HEK293 (cell line): ENCODE data around the gene KLF4.

Experiments
- CTCF ChIA-PET: fragments of 350-600 bp; formaldehyde crosslinking; extraction: SDS; loops from one replicate; lab custom pipeline; 2021; ENCODE audit warnings: antibody characterized with exemption; lab: Yijun Ruan, JAX
- POLR2A ChIA-PET: fragments of 300-600 bp; formaldehyde crosslinking; extraction: SDS; loops from one replicate; lab custom pipeline; 2020; ENCODE audit warnings: antibody characterized with exemption, inconsistent platforms; lab: Yijun Ruan, JAX
- H3K27ac ChIP-seq: fragments of 200-500 bp; sonication (Bioruptor generic); 2 replicates; pipeline ENCODE4 v1.5.1; 2014; ENCODE audit warnings: low read depth, low read length, control low read depth, inconsistent platforms; ENCODE audit errors: extremely low read depth
- H3K36me3 ChIP-seq, 2 experiments: fragments of 200-500 bp in 1 of 2; sonication (Bioruptor generic) in 1 of 2; 1 replicate in 1 of 2; 2 replicates in 1 of 2; pipeline ENCODE4 v1.5.1; 2014 to 2017; ENCODE audit warnings: inconsistent platforms in 2 of 2, low read length in 2 of 2; ENCODE audit not compliant: control insufficient read depth in 2 of 2, insufficient read depth in 1 of 2
- H3K4me1 ChIP-seq: fragments of 200-500 bp; sonication (Bioruptor generic); 2 replicates; pipeline ENCODE4 v1.5.1; 2014; ENCODE audit warnings: mild to moderate bottlenecking, low read length, inconsistent platforms; ENCODE audit not compliant: control insufficient read depth, insufficient read depth
- H3K4me3 ChIP-seq: 2 replicates; pipeline ENCODE4 v1.5.1; 2011; ENCODE audit warnings: low read depth, mild to moderate bottlenecking, control low read depth, low read length, moderate library complexity
- H3K9me3 ChIP-seq: fragments of 200-500 bp; sonication (Bioruptor generic); 2 replicates; pipeline ENCODE4 v1.5.1; 2014; ENCODE audit warnings: low read depth, low read length, inconsistent platforms; ENCODE audit not compliant: control insufficient read depth, insufficient read depth
- BCL11A ChIP-seq: fragments of 450-650 bp; formaldehyde crosslinking; IDR thresholded peaks from 2 replicates; pipeline ENCODE4 v1.5.1; 2016; ENCODE audit warnings: low read depth, missing biosample characterization, missing genetic modification characterization
- BCL11B ChIP-seq: fragments of 450-650 bp; formaldehyde crosslinking; IDR thresholded peaks from 2 replicates; pipeline ENCODE4 v1.5.1; 2016; ENCODE audit warnings: low read depth, missing biosample characterization, missing genetic modification characterization
- KLF8 ChIP-seq: fragments of 450-650 bp; formaldehyde crosslinking; IDR thresholded peaks from 2 replicates; pipeline ENCODE4 v1.5.1; 2016; ENCODE audit warnings: missing biosample characterization, missing genetic modification characterization
- SP3 ChIP-seq: fragments of 450-650 bp; formaldehyde crosslinking; IDR thresholded peaks from 2 replicates; pipeline ENCODE4 v1.5.1; 2016; ENCODE audit warnings: missing biosample characterization, missing genetic modification characterization
- TCF7L2 ChIP-seq: IDR thresholded peaks from 2 replicates; pipeline ENCODE4 v1.6.1; 2011; ENCODE audit warnings: low read depth, mild to moderate bottlenecking, inconsistent platforms, low read length, moderate library complexity, borderline replicate concordance
- YY1 ChIP-seq: fragments of 450-650 bp; formaldehyde crosslinking; IDR thresholded peaks from 2 replicates; pipeline ENCODE4 v1.5.1; 2018; ENCODE audit warnings: missing biosample characterization, missing genetic modification characterization
- ZBTB8A ChIP-seq: fragments of 450-650 bp; formaldehyde crosslinking; IDR thresholded peaks from 2 replicates; pipeline ENCODE4 v1.5.1; 2016; ENCODE audit warnings: missing biosample characterization, missing genetic modification characterization
- ZEB2 ChIP-seq: fragments of 450-650 bp; formaldehyde crosslinking; IDR thresholded peaks from 2 replicates; pipeline ENCODE4 v1.5.1; 2016; ENCODE audit warnings: missing biosample characterization, missing genetic modification characterization
- ZNF140 ChIP-seq: fragments of 450-650 bp; formaldehyde crosslinking; IDR thresholded peaks from 2 replicates; pipeline ENCODE4 v1.5.1; 2016; ENCODE audit warnings: missing biosample characterization, missing genetic modification characterization
- ZNF169 ChIP-seq: fragments of 450-650 bp; formaldehyde crosslinking; IDR thresholded peaks from 2 replicates; pipeline ENCODE4 v1.5.1; 2016; ENCODE audit warnings: missing biosample characterization, missing genetic modification characterization
- ZNF202 ChIP-seq: fragments of 450-650 bp; formaldehyde crosslinking; IDR thresholded peaks from 2 replicates; pipeline ENCODE4 v1.5.1; 2016; ENCODE audit warnings: missing biosample characterization, missing genetic modification characterization, borderline replicate concordance
- ZNF23 ChIP-seq: fragments of 450-650 bp; formaldehyde crosslinking; IDR thresholded peaks from 2 replicates; pipeline ENCODE4 v1.5.1; 2016; ENCODE audit warnings: missing biosample characterization, missing genetic modification characterization, borderline replicate concordance
- ZNF280D ChIP-seq: fragments of 450-650 bp; formaldehyde crosslinking; IDR thresholded peaks from 2 replicates; pipeline ENCODE4 v1.5.1; 2016; ENCODE audit warnings: missing biosample characterization, missing genetic modification characterization
- ZNF341 ChIP-seq: fragments of 450-650 bp; formaldehyde crosslinking; IDR thresholded peaks from 2 replicates; pipeline ENCODE4; 2016; ENCODE audit warnings: low read depth, missing biosample characterization, missing genetic modification characterization
- ZNF37A ChIP-seq: fragments of 450-650 bp; IDR thresholded peaks from 2 replicates; pipeline ENCODE4 v1.5.1; 2018; ENCODE audit warnings: missing biosample characterization, missing genetic modification characterization
- ZNF398 ChIP-seq: fragments of 450-650 bp; formaldehyde crosslinking; IDR thresholded peaks from 2 replicates; pipeline ENCODE4 v1.5.1; 2017; ENCODE audit warnings: missing biosample characterization, missing genetic modification characterization
- ZNF416 ChIP-seq: fragments of 450-650 bp; formaldehyde crosslinking; IDR thresholded peaks from 2 replicates; pipeline ENCODE4 v1.5.1; 2016; ENCODE audit warnings: missing biosample characterization, missing genetic modification characterization
- ZNF423 ChIP-seq: fragments of 450-650 bp; formaldehyde crosslinking; IDR thresholded peaks from 2 replicates; pipeline ENCODE4 v1.5.1; 2016; ENCODE audit warnings: missing biosample characterization, missing genetic modification characterization
- ZNF426 ChIP-seq: fragments of 450-650 bp; formaldehyde crosslinking; IDR thresholded peaks from 2 replicates; pipeline ENCODE4 v1.5.1; 2017; ENCODE audit warnings: missing biosample characterization, missing genetic modification characterization, mild to moderate bottlenecking, inconsistent platforms, moderate library complexity
- ZNF501 ChIP-seq: fragments of 450-650 bp; formaldehyde crosslinking; IDR thresholded peaks from 2 replicates; pipeline ENCODE4 v1.5.1; 2016; ENCODE audit warnings: missing biosample characterization, missing genetic modification characterization
- ZNF521 ChIP-seq: fragments of 450-650 bp; formaldehyde crosslinking; IDR thresholded peaks from 2 replicates; pipeline ENCODE4 v1.5.1; 2017; ENCODE audit warnings: missing biosample characterization, mild to moderate bottlenecking, missing genetic modification characterization
- ZNF571 ChIP-seq: fragments of 450-650 bp; formaldehyde crosslinking; IDR thresholded peaks from 2 replicates; pipeline ENCODE4 v1.5.0; 2017; ENCODE audit warnings: missing biosample characterization, missing genetic modification characterization
- ZNF645 ChIP-seq: fragments of 450-650 bp; formaldehyde crosslinking; IDR thresholded peaks from 2 replicates; pipeline ENCODE4; 2016; ENCODE audit warnings: missing biosample characterization, missing genetic modification characterization
- ZNF777 ChIP-seq: fragments of 450-650 bp; formaldehyde crosslinking; IDR thresholded peaks from 2 replicates; pipeline ENCODE4 v1.5.1; 2017; ENCODE audit warnings: missing biosample characterization, missing genetic modification characterization, borderline replicate concordance
- ZSCAN30 ChIP-seq: fragments of 450-650 bp; IDR thresholded peaks from 2 replicates; pipeline ENCODE4 v1.5.1; 2018; ENCODE audit warnings: missing biosample characterization, mild to moderate bottlenecking, missing genetic modification characterization, moderate library complexity
- TF ChIP-seq, protein P1 (sequence below): fragments of 450-650 bp; formaldehyde crosslinking; IDR thresholded peaks from 2 replicates; pipeline ENCODE4 v1.5.1; 2016; ENCODE audit warnings: missing biosample characterization, missing genetic modification characterization
- TF ChIP-seq, protein P2 (sequence below): fragments of 450-650 bp; formaldehyde crosslinking; IDR thresholded peaks from 2 replicates; pipeline ENCODE4 v1.5.1; 2017; ENCODE audit warnings: missing biosample characterization, missing genetic modification characterization
- TF ChIP-seq, protein P3 (sequence below): fragments of 450-650 bp; formaldehyde crosslinking; IDR thresholded peaks from 2 replicates; pipeline ENCODE4 v1.5.1; 2017; ENCODE audit warnings: missing biosample characterization, missing genetic modification characterization

KLF4 gene

GRCh38 chr9:107467416-107467815 is 22.2 kb downstream of the KLF4 start:
- Histone ChIP-seq H3K36me3 (no peaks in the 10 kb centered on the region), H3K27ac (no peak overlapping the region), H3K9me3 (no peaks in the 10 kb centered on the region), H3K4me3 (no peak overlapping the region), H3K4me1 (no peaks in the 10 kb centered on the region)
- ChIA-PET CTCF (interaction anchor here (0.6 to 2.3 kb wide), 2 partner anchors 8 to 42 kb away, joined by 3 to 10 read pairs; no protein-coding TSS in a partner anchor), POLR2A (no interaction called here)
- TF ChIP-seq ZBTB8A (tag by site-specific recombination) (no peak), ZNF416 (no peak), KLF8 (tag by site-specific recombination) (no peak), ZNF398 (no peak), ZNF169 (tag by site-specific recombination) (no peak), ZNF777 (tag by site-specific recombination) (no peak), ZNF140 (tag by site-specific recombination) (no peak), ZNF423 (tag by site-specific recombination) (no peak), ZNF571 (tag by site-specific recombination) (no peak), ZEB2 (tag by site-specific recombination) (no peak), ZNF645 (tag by site-specific recombination) (no peak), ZNF23 (tag by site-specific recombination) (no peak)
- TF ChIP-seq, protein P1, sequence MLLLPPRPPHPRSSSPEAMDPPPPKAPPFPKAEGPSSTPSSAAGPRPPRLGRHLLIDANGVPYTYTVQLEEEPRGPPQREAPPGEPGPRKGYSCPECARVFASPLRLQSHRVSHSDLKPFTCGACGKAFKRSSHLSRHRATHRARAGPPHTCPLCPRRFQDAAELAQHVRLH (tag by site-specific recombination), result no peak

DNA sequence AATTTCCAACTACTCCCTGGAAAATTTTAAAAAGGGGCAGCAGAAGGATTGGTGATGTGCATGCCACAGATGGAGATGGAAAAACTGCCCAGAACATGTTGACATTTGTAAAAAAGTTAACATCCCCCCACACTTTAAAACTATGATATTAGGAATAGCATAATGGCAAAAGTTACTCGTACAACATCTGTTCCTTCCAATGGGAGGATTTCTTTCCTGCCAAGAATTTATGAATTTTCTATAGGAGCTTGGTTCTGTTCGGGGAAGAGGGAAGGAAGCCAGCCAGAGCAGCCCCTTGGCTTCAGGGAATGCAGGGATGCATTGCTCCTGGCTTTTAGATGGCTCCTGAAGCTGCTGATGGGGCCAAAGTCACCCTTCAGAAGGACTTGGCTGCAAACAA is 22.7 kb downstream of the KLF4 start:
- Histone ChIP-seq H3K9me3 (no peaks in the 10 kb centered on the region), H3K27ac (no peak overlapping the region), H3K4me3 (no peak overlapping the region), H3K36me3 (no peaks in the 10 kb centered on the region), H3K4me1 (no peaks in the 10 kb centered on the region)
- TF ChIP-seq ZNF341 (tag by site-specific recombination), result no peak
- TF ChIP-seq ZBTB8A (tag by site-specific recombination), result no peak
- TF ChIP-seq ZSCAN30 (tag by site-specific recombination), result no peak
- no peak for TF ChIP-seq ZNF521 (tag by site-specific recombination)
- TF ChIP-seq ZNF202 (tag by site-specific recombination), result no peak
- no peak for TF ChIP-seq TCF7L2
- no peak for TF ChIP-seq ZNF501 (tag by site-specific recombination)
- TF ChIP-seq YY1, result no peak
- TF ChIP-seq ZNF426 (tag by site-specific recombination), result no peak
- TF ChIP-seq, protein P2, sequence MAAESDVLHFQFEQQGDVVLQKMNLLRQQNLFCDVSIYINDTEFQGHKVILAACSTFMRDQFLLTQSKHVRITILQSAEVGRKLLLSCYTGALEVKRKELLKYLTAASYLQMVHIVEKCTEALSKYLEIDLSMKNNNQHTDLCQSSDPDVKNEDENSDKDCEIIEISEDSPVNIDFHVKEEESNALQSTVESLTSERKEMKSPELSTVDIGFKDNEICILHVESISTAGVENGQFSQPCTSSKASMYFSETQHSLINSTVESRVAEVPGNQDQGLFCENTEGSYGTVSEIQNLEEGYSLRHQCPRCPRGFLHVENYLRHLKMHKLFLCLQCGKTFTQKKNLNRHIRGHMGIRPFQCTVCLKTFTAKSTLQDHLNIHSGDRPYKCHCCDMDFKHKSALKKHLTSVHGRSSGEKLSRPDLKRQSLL, result no peak
- no peak for TF ChIP-seq ZNF37A (tag by site-specific recombination)
- TF ChIP-seq ZNF571 (tag by site-specific recombination), result no peak
- TF ChIP-seq, protein P3, sequence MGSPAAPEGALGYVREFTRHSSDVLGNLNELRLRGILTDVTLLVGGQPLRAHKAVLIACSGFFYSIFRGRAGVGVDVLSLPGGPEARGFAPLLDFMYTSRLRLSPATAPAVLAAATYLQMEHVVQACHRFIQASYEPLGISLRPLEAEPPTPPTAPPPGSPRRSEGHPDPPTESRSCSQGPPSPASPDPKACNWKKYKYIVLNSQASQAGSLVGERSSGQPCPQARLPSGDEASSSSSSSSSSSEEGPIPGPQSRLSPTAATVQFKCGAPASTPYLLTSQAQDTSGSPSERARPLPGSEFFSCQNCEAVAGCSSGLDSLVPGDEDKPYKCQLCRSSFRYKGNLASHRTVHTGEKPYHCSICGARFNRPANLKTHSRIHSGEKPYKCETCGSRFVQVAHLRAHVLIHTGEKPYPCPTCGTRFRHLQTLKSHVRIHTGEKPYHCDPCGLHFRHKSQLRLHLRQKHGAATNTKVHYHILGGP, result no peak
- no peak for TF ChIP-seq ZNF280D (tag by site-specific recombination)
- no peak for TF ChIP-seq SP3 (tag by site-specific recombination)
- no peak for TF ChIP-seq BCL11B (tag by site-specific recombination)
- TF ChIP-seq, protein P1 (tag by site-specific recombination), result no peak
- TF ChIP-seq BCL11A (tag by site-specific recombination), result no peak
- ChIA-PET POLR2A (no interaction called here), CTCF (no interaction called here)
